GM20431 (cell line): ENCODE results near the gene NOS1AP.
"Not testable (repeated sequence)": the region's sequence is repeated elsewhere in the genome, so short reads cannot be mapped to it uniquely, and the experiment has no call there.

ENCODE experiments used
- in situ Hi-C: fragments of 300-500 bp; cut with MseI, MboI; formaldehyde crosslinking; loops from one replicate; pipeline ENCODE4 v1.15.0; 2020; ENCODE audit warnings: low sequenced_read_pairs; ENCODE audit not compliant: unreplicated experiment

The NOS1AP gene

DNA sequence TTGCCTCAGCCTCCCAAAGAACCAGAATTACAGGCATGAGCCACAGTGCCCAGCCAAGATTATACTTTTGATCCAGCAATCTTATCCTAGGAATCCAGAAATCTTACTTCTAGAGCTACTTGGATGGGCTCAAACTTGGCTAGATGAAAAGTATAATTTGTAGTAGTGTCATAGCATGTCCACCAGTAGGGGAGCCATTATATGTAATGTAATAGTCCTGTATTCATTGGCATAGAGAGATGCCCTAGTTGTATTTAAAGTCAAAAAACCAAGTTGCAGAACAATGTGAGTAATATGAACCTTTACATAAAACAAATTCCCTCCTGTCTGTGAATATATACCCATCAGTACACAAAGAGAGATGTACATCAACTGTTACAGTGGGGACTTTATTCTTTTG is 83.9 kb downstream of the NOS1AP start:
- in situ Hi-C loops: no loop called here

GRCh38 chr1:162157469-162157868 is 88.0 kb downstream of the NOS1AP start:
- in situ Hi-C loops: no loop called here

GRCh38 chr1:162158624-162159271 is 89.3 kb downstream of the NOS1AP start:
- in situ Hi-C loops: no loop called here

- in situ Hi-C loops: no loop called here
These were observed 90.0 kb downstream of the NOS1AP start for GRCh38 chr1:162159515-162159914.

DNA sequence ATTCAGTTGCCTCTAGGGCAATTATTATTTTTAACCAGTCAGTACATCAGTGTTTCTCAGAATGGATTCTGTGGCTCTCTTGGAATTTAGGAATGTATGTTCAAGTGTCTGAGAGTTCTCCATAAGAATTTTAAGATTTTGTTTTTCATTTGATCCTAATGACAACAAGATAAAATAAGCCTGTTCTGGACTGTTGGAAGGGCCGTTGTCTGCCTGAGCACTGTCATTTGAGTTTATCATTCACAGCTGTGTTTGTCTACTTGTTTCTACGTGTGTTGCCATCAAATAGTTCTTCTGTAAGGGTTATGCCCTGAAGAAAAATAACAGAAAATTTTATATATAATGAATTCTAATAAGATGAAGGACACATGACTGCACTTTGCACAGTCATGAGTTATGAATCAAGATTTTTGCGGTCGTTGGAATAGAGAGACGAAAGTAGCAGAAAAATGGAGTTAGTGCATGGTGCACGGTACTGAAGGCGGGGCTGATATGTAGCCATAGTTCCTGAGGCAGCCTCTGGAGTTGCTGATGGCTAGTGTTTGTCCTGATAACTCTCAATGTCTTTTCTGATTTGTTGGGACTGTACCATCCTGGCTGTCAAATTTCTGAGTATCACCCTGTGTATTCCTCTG is 92.5 kb downstream of the NOS1AP start:
- in situ Hi-C loops: no loop called here

GRCh38 chr1:162165528-162165927 is 96.0 kb downstream of the NOS1AP start:
- in situ Hi-C loops: no loop called here

- in situ Hi-C loops: no loop called here
These were observed 97.6 kb downstream of the NOS1AP start for GRCh38 chr1:162166917-162167615.

GRCh38 chr1:162168261-162168660 is 98.8 kb downstream of the NOS1AP start:
- in situ Hi-C loops: no loop called here

DNA sequence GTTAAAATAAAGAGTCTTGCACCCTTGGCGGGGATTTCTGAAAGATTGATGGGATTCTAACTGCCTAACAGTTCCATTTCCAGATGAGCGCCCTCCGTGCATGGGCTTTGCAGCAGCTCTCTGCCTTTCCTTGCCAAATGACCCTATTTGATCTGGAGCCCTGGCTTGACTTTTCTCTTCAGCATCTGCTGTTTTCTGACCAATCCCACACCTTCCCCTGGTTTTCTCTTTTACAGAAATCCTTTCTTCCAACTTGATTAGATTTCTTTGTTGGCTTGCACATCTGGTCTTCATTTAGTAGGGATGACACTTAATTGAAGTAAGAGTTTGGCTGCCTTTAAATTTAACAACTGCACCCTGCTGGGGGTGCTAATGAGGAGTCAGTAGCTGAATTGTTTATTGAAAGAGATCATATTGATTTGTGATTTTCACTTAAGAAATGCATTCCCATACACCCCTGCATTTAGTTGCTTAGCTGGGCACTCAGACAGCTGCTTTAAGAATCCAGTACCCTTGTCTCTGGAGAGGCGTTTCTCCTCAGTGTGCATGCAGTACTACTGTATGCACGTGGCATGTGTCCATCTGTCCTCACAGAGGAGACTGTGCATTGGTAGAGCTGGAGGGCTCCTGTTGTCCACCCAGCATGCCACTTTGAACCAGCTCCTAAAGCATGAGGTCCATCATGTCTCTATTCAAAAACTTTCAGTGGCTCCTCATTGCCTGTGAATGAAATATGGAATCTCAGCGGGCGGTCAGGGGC is 99.7 kb downstream of the NOS1AP start:
- in situ Hi-C loops: no loop called here

DNA sequence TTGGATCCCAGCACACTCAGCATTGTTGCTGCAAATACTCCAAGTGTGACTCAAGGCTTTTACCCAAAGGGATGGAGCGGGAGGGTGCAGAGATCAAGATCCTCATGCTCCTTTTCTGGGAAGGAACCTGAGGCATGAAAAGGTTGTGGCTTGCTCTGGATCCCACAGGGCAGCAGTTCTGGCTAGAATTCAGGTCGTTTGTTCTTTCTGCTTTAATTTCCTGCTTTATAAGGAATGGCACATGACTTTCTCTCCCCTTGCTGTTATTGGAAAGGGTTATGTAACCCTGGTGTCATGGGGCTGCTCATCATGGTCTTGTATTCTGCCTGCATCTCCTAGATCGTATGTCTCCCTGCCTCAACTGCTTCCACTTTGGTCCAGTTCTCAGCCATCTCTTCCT is 101.6 kb downstream of the NOS1AP start:
- in situ Hi-C loops: no loop called here

DNA sequence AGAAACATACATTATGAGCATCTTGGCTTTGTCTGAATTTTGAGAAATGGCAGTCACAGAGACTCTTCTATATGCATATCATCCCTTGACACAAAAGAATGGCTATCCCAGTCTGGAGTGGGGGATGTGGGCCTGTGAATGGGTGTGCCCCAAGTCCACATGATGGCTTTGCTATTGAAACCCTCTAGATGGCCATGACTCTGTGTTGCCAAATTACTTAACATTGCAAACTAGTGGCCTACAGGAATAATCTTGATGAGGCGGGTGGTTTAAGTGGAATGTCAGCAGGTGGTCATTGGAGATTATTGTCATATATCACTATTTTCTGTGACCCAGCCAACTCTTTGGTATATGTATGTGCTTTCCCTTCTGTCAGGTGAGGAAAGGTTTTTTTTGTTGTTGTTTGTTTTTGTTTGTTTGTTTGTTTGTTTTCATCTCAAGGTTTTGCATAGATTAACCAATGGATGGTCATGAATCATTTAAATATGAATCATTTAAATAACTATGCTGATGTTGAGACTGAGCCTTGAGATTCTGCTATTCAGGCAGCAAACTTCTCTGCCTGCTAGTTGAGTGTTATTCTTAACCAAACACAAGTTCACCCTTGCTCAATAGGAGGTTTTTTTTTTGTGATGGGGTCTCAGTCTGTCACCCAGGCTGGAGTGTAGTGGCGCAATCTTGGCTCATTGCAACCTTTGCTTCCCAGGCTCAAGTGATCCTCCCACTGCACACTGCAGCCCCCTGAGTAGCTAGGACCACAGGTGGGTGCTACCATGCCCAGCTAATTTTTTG is 103.0 kb downstream of the NOS1AP start:
- in situ Hi-C loops: no loop called here

GRCh38 chr1:162173607-162174006 is 104.1 kb downstream of the NOS1AP start:
- in situ Hi-C loops: not testable (repeated sequence)

GRCh38 chr1:162174027-162174426 is 104.5 kb downstream of the NOS1AP start:
- in situ Hi-C loops: not testable (repeated sequence)

DNA sequence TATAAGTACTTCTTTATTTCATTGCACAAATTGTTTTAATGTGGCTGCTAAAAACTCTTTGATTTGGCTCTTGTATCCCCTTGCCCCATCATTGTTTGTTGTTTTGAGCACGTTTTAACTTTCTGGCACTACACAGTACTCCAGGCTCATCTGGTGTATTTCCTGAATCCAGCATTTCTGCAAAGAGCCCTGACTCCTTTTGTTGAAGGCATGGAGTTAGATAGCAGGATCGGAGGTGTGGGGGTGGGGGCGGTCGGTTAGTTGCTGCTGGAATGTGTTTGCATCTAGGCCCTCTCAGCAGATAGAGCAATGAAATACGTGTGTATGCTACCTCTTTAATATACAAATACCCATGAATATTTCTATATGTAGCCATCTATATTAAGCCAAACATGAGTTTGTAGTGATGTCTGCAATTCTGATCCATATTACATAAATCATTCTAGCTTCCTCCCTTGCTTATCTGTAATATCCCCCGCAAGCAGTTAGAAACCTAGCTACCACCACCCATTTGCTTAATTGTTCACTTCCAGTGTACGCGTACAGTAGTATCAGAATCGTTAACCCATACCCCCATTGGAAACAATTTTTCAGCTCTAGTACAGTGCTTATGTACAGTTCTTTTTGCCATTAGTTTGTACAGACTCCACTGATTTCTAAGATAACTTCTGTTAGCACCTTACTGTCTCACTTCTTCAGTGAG is 106.0 kb downstream of the NOS1AP start:
- in situ Hi-C loops: no loop called here

DNA sequence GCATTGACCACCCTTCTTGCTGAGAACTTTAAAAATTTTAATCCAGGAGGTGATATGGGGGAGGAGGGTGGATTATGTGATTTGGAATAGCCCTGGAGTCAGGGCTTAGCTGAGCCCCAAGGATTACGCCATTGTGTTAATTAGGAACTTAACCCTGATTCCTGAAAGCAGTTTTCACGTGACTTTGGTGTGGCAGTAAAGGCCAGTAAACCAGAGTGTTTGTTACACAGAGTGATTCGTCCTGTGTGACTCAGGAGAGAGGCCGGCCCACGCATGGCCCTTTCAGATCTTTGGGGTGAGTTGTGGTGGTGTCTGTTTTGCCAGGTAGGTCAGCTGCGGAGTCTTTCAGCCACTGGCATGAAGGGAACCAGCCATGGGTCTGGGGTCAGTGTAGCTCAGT is 107.6 kb downstream of the NOS1AP start:
- in situ Hi-C loops: no loop called here

GRCh38 chr1:162178432-162178831 is 108.9 kb downstream of the NOS1AP start:
- in situ Hi-C loops: no loop called here

GRCh38 chr1:162179121-162179520 is 109.6 kb downstream of the NOS1AP start:
- in situ Hi-C loops: no loop called here

GRCh38 chr1:162180813-162181212 is 111.3 kb downstream of the NOS1AP start:
- in situ Hi-C loops: no loop called here

GRCh38 chr1:162182090-162182489 is 112.6 kb downstream of the NOS1AP start:
- in situ Hi-C loops: no loop called here
